Measurements from ENCODE around the gene CORO1C.

DNA sequence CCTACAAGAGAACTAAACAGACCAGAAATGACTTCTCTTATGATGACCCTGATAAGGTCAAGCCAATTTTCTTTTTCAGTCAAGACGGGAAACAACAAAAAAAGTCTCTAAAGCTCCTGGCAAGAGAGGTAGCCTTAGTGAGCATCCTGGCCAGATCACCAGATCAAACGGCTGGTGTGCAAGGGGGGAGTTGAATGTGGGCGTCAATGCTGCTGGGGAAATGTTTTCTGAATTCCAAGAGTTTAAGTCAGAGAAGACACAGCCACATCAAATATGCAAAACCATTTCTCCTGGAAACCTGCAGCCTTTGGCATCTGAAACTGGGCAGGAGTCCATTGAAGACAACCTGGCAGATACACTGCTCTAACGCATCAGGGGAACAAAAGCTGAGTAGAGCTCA, 81.6 kb downstream of the CORO1C start:
- TF ChIP-seq, protein P1, sequence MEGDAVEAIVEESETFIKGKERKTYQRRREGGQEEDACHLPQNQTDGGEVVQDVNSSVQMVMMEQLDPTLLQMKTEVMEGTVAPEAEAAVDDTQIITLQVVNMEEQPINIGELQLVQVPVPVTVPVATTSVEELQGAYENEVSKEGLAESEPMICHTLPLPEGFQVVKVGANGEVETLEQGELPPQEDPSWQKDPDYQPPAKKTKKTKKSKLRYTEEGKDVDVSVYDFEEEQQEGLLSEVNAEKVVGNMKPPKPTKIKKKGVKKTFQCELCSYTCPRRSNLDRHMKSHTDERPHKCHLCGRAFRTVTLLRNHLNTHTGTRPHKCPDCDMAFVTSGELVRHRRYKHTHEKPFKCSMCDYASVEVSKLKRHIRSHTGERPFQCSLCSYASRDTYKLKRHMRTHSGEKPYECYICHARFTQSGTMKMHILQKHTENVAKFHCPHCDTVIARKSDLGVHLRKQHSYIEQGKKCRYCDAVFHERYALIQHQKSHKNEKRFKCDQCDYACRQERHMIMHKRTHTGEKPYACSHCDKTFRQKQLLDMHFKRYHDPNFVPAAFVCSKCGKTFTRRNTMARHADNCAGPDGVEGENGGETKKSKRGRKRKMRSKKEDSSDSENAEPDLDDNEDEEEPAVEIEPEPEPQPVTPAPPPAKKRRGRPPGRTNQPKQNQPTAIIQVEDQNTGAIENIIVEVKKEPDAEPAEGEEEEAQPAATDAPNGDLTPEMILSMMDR (IDR thresholded peaks at IDR 0.05; ENCODE audit: extremely low read depth in 1 of 2, insufficient read depth in 1 of 2, low read depth in 1 of 2, low read length in 2 of 2), result no peak
- TF ChIP-seq FOS (IDR thresholded peaks at IDR 0.05; ENCODE audit: borderline replicate concordance, insufficient read depth, low read length) (no peak), EZH2 (IDR thresholded peaks at IDR 0.05; ENCODE audit: borderline replicate concordance, low read depth, low read length, severe bottlenecking) (no peak), POLR2AphosphoS5 (IDR thresholded peaks at IDR 0.05; ENCODE audit: insufficient read depth, low read depth, low read length) (no peak), POLR2A (IDR thresholded peaks at IDR 0.05; ENCODE audit: low read depth, low read length) (no peak), MYC (IDR thresholded peaks at IDR 0.05; ENCODE audit: low read depth, low read length) (no peak), JUN (IDR thresholded peaks at IDR 0.05; ENCODE audit: borderline replicate concordance, insufficient read depth, insufficient read length, low read depth) (no peak)
- TF ChIP-seq, protein P2, sequence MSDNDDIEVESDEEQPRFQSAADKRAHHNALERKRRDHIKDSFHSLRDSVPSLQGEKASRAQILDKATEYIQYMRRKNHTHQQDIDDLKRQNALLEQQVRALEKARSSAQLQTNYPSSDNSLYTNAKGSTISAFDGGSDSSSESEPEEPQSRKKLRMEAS (IDR thresholded peaks at IDR 0.05; ENCODE audit: insufficient read depth, insufficient read length), result no peak

Measured in endothelial cell of umbilical vein (primary cell).